SK-N-SH treated with all-trans-retinoic acid at 6 μM for 48 hours (cell line): Measurements from ENCODE around the gene LRBA.

ENCODE experiments used
- ATAC-seq: fragments of 200-7000 bp; cut with Tn5 transposase; 3 replicates; pipeline ENCODE4 v1.9.1; 2020; ENCODE audit warnings: mild to moderate bottlenecking, moderate library complexity
- ARNTL ChIP-seq: fragments of 450-650 bp; formaldehyde crosslinking; IDR thresholded peaks from 2 replicates; pipeline ENCODE4 v1.5.0; 2020; ENCODE audit warnings: low read depth, mild to moderate bottlenecking, moderate library complexity, borderline replicate concordance
- BACH2 ChIP-seq: fragments of 250-450 bp; sonication (Bioruptor Pico); IDR thresholded peaks from 2 replicates; pipeline ENCODE4 v1.9.0; 2021; ENCODE audit warnings: mild to moderate bottlenecking, borderline replicate concordance
- CSDC2 ChIP-seq: fragments of 250-450 bp; sonication (Bioruptor Pico); IDR thresholded peaks from 2 replicates; pipeline ENCODE4 v1.5.0; 2020; ENCODE audit warnings: mild to moderate bottlenecking, moderate library complexity
- ESRRG ChIP-seq: fragments of 250-450 bp; sonication (Bioruptor Pico); IDR thresholded peaks from 2 replicates; pipeline ENCODE4 v1.6.1; 2021; ENCODE audit warnings: mild to moderate bottlenecking
- GLIS3 ChIP-seq: fragments of 250-450 bp; sonication (Bioruptor Pico); IDR thresholded peaks from 2 replicates; pipeline ENCODE4 v1.5.0; 2020; ENCODE audit warnings: mild to moderate bottlenecking, moderate library complexity
- ISL1 ChIP-seq: fragments of 250-450 bp; sonication (Bioruptor Pico); IDR thresholded peaks from 2 replicates; pipeline ENCODE4 v2.1.2; 2022; ENCODE audit warnings: mild to moderate bottlenecking, moderate library complexity
- OSR1 ChIP-seq: fragments of 250-450 bp; sonication (Bioruptor Pico); IDR thresholded peaks from 2 replicates; pipeline ENCODE4 v1.8.0; 2022; ENCODE audit warnings: moderate library complexity, mild to moderate bottlenecking, inconsistent platforms
- POU6F1 ChIP-seq: fragments of 250-450 bp; sonication (Bioruptor Pico); IDR thresholded peaks from 2 replicates; pipeline ENCODE4 v1.8.0; 2021; ENCODE audit warnings: low read depth, mild to moderate bottlenecking, moderate library complexity, borderline replicate concordance
- PPARA ChIP-seq: fragments of 250-450 bp; sonication (Bioruptor Pico); IDR thresholded peaks from 2 replicates; pipeline ENCODE4 v1.5.0; 2020; ENCODE audit warnings: mild to moderate bottlenecking, borderline replicate concordance
- RARB ChIP-seq: fragments of 250-450 bp; sonication (Bioruptor Pico); IDR thresholded peaks from 2 replicates; pipeline ENCODE4 v1.8.0; 2021; ENCODE audit warnings: mild to moderate bottlenecking, moderate library complexity
- SNAI2 ChIP-seq: fragments of 250-450 bp; sonication (Bioruptor Pico); IDR thresholded peaks from 2 replicates; pipeline ENCODE4 v1.5.0; 2020; ENCODE audit warnings: mild to moderate bottlenecking, moderate library complexity
- TCF4 ChIP-seq: fragments of 250-450 bp; sonication (Bioruptor Pico); IDR thresholded peaks from 2 replicates; pipeline ENCODE4 v1.8.0; 2021; ENCODE audit warnings: mild to moderate bottlenecking, moderate library complexity, borderline replicate concordance
- TOX ChIP-seq: fragments of 250-450 bp; sonication (Bioruptor Pico); IDR thresholded peaks from 2 replicates; pipeline ENCODE4 v1.8.0; 2021; ENCODE audit warnings: mild to moderate bottlenecking, moderate library complexity, borderline replicate concordance
- TSHZ2 ChIP-seq: fragments of 250-450 bp; sonication (Bioruptor Pico); IDR thresholded peaks from 2 replicates; pipeline ENCODE4 v1.5.0; 2020; ENCODE audit warnings: mild to moderate bottlenecking, moderate library complexity
- ZC3H10 ChIP-seq: fragments of 250-450 bp; sonication (Bioruptor Pico); IDR thresholded peaks from 2 replicates; pipeline ENCODE4 v1.5.1; 2021; ENCODE audit warnings: mild to moderate bottlenecking, moderate library complexity
- ZFP3 ChIP-seq: fragments of 250-450 bp; sonication (Bioruptor Pico); IDR thresholded peaks from 2 replicates; pipeline ENCODE4 v1.5.0; 2020; ENCODE audit warnings: mild to moderate bottlenecking, moderate library complexity
- ZFP30 ChIP-seq: fragments of 450-650 bp; formaldehyde crosslinking; IDR thresholded peaks from 2 replicates; pipeline ENCODE4 v1.5.0; 2022; ENCODE audit warnings: mild to moderate bottlenecking, moderate library complexity
- ZNF565 ChIP-seq: fragments of 450-650 bp; formaldehyde crosslinking; conservative IDR thresholded peaks from 2 replicates; pipeline ENCODE4 v1.5.0; 2020; ENCODE audit warnings: low read depth, mild to moderate bottlenecking, moderate library complexity
- ZNF70 ChIP-seq: fragments of 450-650 bp; formaldehyde crosslinking; IDR thresholded peaks from 2 replicates; pipeline ENCODE4 v1.5.0; 2020; ENCODE audit warnings: mild to moderate bottlenecking, moderate library complexity
- ZNF8 ChIP-seq: fragments of 450-650 bp; formaldehyde crosslinking; IDR thresholded peaks from 2 replicates; pipeline ENCODE4 v1.5.0; 2020; ENCODE audit warnings: mild to moderate bottlenecking, moderate library complexity
- TF ChIP-seq, protein P1 (sequence below): fragments of 250-450 bp; sonication (Bioruptor Pico); IDR thresholded peaks from 2 replicates; pipeline ENCODE4 v1.5.1; 2020; ENCODE audit warnings: low read depth, mild to moderate bottlenecking, moderate library complexity
- TF ChIP-seq, protein P2 (sequence below): fragments of 250-450 bp; sonication (Bioruptor Pico); IDR thresholded peaks from 2 replicates; pipeline ENCODE4 v1.5.1; 2021; ENCODE audit warnings: mild to moderate bottlenecking, moderate library complexity
- TF ChIP-seq, protein P3 (sequence below): fragments of 250-450 bp; sonication (Bioruptor Pico); IDR thresholded peaks from 2 replicates; pipeline ENCODE4 v1.8.0; 2020; ENCODE audit warnings: mild to moderate bottlenecking, moderate library complexity, borderline replicate concordance

Gene LRBA

GRCh38 chr4:150949943-150950342 is 65.1 kb downstream of the LRBA start:
- TF ChIP-seq ARNTL (no peak), PPARA (CRISPR knock-in tag) (no peak), CSDC2 (CRISPR knock-in tag) (no peak), ZNF8 (CRISPR knock-in tag) (no peak), TCF4 (CRISPR knock-in tag) (no peak), TOX (CRISPR knock-in tag) (no peak), BACH2 (no peak), SNAI2 (no peak), ZC3H10 (CRISPR knock-in tag) (no peak), TSHZ2 (CRISPR knock-in tag) (no peak), ZNF565 (no peak), ZNF70 (CRISPR knock-in tag) (no peak), ZFP30 (CRISPR knock-in tag) (no peak), OSR1 (CRISPR knock-in tag) (no peak), ZFP3 (no peak), GLIS3 (no peak)
- TF ChIP-seq, protein P1, sequence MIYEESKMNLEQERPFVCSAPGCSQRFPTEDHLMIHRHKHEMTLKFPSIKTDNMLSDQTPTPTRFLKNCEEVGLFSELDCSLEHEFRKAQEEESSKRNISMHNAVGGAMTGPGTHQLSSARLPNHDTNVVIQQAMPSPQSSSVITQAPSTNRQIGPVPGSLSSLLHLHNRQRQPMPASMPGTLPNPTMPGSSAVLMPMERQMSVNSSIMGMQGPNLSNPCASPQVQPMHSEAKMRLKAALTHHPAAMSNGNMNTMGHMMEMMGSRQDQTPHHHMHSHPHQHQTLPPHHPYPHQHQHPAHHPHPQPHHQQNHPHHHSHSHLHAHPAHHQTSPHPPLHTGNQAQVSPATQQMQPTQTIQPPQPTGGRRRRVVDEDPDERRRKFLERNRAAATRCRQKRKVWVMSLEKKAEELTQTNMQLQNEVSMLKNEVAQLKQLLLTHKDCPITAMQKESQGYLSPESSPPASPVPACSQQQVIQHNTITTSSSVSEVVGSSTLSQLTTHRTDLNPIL (CRISPR knock-in tag), result no peak
- TF ChIP-seq, protein P2, sequence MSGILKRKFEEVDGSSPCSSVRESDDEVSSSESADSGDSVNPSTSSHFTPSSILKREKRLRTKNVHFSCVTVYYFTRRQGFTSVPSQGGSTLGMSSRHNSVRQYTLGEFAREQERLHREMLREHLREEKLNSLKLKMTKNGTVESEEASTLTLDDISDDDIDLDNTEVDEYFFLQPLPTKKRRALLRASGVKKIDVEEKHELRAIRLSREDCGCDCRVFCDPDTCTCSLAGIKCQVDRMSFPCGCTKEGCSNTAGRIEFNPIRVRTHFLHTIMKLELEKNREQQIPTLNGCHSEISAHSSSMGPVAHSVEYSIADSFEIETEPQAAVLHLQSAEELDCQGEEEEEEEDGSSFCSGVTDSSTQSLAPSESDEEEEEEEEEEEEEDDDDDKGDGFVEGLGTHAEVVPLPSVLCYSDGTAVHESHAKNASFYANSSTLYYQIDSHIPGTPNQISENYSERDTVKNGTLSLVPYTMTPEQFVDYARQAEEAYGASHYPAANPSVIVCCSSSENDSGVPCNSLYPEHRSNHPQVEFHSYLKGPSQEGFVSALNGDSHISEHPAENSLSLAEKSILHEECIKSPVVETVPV, result no peak
- ATAC-seq, result no peak

- ATAC-seq, result no peak
- TF ChIP-seq TOX (CRISPR knock-in tag) (no peak), GLIS3 (no peak), BACH2 (no peak), ZNF70 (CRISPR knock-in tag) (no peak), ZNF8 (CRISPR knock-in tag) (no peak), ESRRG (CRISPR knock-in tag) (no peak), ZFP3 (no peak), POU6F1 (CRISPR knock-in tag) (no peak), ZFP30 (CRISPR knock-in tag) (no peak), TSHZ2 (CRISPR knock-in tag) (no peak), CSDC2 (CRISPR knock-in tag) (no peak), TCF4 (CRISPR knock-in tag) (no peak), RARB (CRISPR knock-in tag) (no peak), PPARA (CRISPR knock-in tag) (no peak), ISL1 (no peak)
- TF ChIP-seq, protein P1 (CRISPR knock-in tag), result no peak
- TF ChIP-seq, protein P3, sequence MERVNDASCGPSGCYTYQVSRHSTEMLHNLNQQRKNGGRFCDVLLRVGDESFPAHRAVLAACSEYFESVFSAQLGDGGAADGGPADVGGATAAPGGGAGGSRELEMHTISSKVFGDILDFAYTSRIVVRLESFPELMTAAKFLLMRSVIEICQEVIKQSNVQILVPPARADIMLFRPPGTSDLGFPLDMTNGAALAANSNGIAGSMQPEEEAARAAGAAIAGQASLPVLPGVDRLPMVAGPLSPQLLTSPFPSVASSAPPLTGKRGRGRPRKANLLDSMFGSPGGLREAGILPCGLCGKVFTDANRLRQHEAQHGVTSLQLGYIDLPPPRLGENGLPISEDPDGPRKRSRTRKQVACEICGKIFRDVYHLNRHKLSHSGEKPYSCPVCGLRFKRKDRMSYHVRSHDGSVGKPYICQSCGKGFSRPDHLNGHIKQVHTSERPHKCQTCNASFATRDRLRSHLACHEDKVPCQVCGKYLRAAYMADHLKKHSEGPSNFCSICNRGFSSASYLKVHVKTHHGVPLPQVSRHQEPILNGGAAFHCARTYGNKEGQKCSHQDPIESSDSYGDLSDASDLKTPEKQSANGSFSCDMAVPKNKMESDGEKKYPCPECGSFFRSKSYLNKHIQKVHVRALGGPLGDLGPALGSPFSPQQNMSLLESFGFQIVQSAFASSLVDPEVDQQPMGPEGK (CRISPR knock-in tag), result no peak
Measured at GRCh38 chr4:150949342-150949741, 65.7 kb downstream of the LRBA start.
